Neural progenitor cell (in vitro differentiated cells): ENCODE measurements around the gene PRKAB2. TPM values are rescaled to one million over a fixed set of nuclear protein-coding genes. Genes with fewer than 3 reads are reported as not detected.

Experiments used
- DNase-seq: peaks from one replicate; pipeline ENCODE4 v3.0.0-alpha.2; 2016; ENCODE audit warnings: low spot score
- H2AFZ ChIP-seq: fragments of 200-600 bp; sonication (generic); replicated peaks from 2 replicates; pipeline ENCODE4 v1.6.1; 2016; ENCODE audit warnings: antibody characterized with exemption
- H3F3A ChIP-seq: fragments of 200-600 bp; sonication (generic); 2 replicates; pipeline ENCODE4 v1.6.1; 2016; ENCODE audit warnings: antibody characterized with exemption, low read depth
- H3K27ac ChIP-seq: fragments of 200-600 bp; sonication (generic); 2 replicates; pipeline ENCODE4 v1.5.1; 2016; ENCODE audit warnings: mild to moderate bottlenecking
- H3K27me3 ChIP-seq: fragments of 200-600 bp; sonication (generic); 2 replicates; pipeline ENCODE4 v1.6.1; 2016; ENCODE audit warnings: mild to moderate bottlenecking, moderate library complexity
- H3K36me3 ChIP-seq: fragments of 200-600 bp; sonication (generic); 2 replicates; pipeline ENCODE4 v1.5.1; 2016
- H3K4me1 ChIP-seq: fragments of 200-600 bp; sonication (generic); 2 replicates; pipeline ENCODE4 v1.6.1; 2016; ENCODE audit warnings: mixed run types
- H3K4me2 ChIP-seq: fragments of 200-600 bp; sonication (generic); 2 replicates; pipeline ENCODE4 v1.6.1; 2016
- H3K4me3 ChIP-seq: fragments of 200-600 bp; sonication (generic); 2 replicates; pipeline ENCODE4 v1.5.1; 2016
- H3K79me2 ChIP-seq: fragments of 200-600 bp; sonication (generic); 2 replicates; pipeline ENCODE4 v1.6.1; 2016; ENCODE audit warnings: low read depth
- H3K9ac ChIP-seq: fragments of 200-600 bp; sonication (generic); 2 replicates; pipeline ENCODE4 v1.6.1; 2016
- H3K9me3 ChIP-seq: fragments of 200-600 bp; sonication (generic); 2 replicates; pipeline ENCODE4 v1.5.1; 2016; ENCODE audit warnings: low read depth
- H4K20me1 ChIP-seq: fragments of 200-600 bp; sonication (generic); 2 replicates; pipeline ENCODE4 v1.6.1; 2016; ENCODE audit warnings: low read depth
- H3K27ac Mint-ChIP-seq: 3 replicates; pipeline ENCODE4 v1.8.0; 2021; ENCODE audit warnings: mixed read lengths
- H3K27me3 Mint-ChIP-seq: 2 replicates; pipeline ENCODE4 v1.8.0; 2022; ENCODE audit warnings: low read depth, mild to moderate bottlenecking, inconsistent platforms, moderate library complexity, mixed read lengths; ENCODE audit not compliant: insufficient read depth
- H3K36me3 Mint-ChIP-seq: 3 replicates; pipeline ENCODE4 v1.8.0; 2021; ENCODE audit warnings: mixed read lengths
- H3K4me1 Mint-ChIP-seq: 3 replicates; pipeline ENCODE4 v1.8.0; 2021; ENCODE audit warnings: mixed read lengths
- H3K4me3 Mint-ChIP-seq: 3 replicates; pipeline ENCODE4 v1.8.0; 2021; ENCODE audit warnings: mild to moderate bottlenecking, moderate library complexity, mixed read lengths
- H3K9me3 Mint-ChIP-seq: 3 replicates; pipeline ENCODE4 v1.8.0; 2020; ENCODE audit warnings: mixed read lengths
- EZH2 ChIP-seq: fragments of 200-600 bp; sonication (generic); IDR thresholded peaks from 2 replicates; pipeline ENCODE4 v1.6.1; 2017; ENCODE audit warnings: antibody characterized with exemption, mild to moderate bottlenecking, moderate library complexity
- EZH2phosphoT487 ChIP-seq: fragments of 200-600 bp; sonication (generic); IDR thresholded peaks from 2 replicates; pipeline ENCODE4 v1.6.1; 2017; ENCODE audit warnings: antibody characterized with exemption
- total RNA-seq: library from RNA; depleted of rRNA; stranded (reverse); fragments of >200 nt; gene quantifications from 2 replicates; pipeline ENCODE4 v1.2.3, GENCODE V29; 2015; ENCODE audit warnings: low replicate concordance
- TF ChIP-seq, protein P1 (sequence below): fragments of 200-600 bp; sonication (generic); IDR thresholded peaks from 2 replicates; pipeline ENCODE4 v1.5.1; 2017; ENCODE audit warnings: antibody characterized with exemption, mild to moderate bottlenecking

Gene PRKAB2
- total RNA-seq, 1 donor from 2014 or later, result 42.8 TPM

DNA sequence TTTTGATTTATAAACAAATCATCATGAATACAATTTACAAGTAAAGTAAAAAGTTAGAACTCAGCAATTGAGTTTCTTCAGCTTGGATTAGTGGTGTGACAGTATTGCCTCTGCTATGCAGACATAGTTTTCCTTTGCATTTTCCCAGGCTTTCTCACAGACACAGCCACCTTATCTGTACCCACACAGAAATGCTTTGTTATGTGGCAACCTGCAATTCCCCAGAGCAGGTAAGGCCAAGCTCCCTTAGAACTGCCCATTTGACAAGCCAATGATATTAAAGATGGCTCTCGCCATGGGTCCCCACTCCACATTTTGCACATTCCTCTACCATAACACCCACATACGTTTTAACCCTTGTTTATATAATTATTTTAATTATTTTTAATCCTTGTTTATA is 38.7 kb upstream of the PRKAB2 start:
- DNase-seq, result no peak
- Histone ChIP-seq H3K9me3 (no peaks in the 10 kb centered on the region), H3K27me3 (no peaks in the 10 kb centered on the region), H4K20me1 (no peaks in the 10 kb centered on the region), H3K79me2 (no peaks in the 10 kb centered on the region), H3K4me2 (no peak overlapping the region), H3K36me3 (no peaks in the 10 kb centered on the region), H3K4me1 (peaks cover 16% of the 10 kb centered on the region), H3K4me3 (no peak overlapping the region), H2AFZ (no peak overlapping the region), H3K9ac (no peak overlapping the region), H3K27ac (no peak overlapping the region), H3F3A (no peaks in the 10 kb centered on the region)
- no peaks in the 10 kb centered on the region for H3K9me3 Mint-ChIP-seq
- TF ChIP-seq EZH2 (no peak), EZH2phosphoT487 (no peak)
- TF ChIP-seq, protein P1, sequence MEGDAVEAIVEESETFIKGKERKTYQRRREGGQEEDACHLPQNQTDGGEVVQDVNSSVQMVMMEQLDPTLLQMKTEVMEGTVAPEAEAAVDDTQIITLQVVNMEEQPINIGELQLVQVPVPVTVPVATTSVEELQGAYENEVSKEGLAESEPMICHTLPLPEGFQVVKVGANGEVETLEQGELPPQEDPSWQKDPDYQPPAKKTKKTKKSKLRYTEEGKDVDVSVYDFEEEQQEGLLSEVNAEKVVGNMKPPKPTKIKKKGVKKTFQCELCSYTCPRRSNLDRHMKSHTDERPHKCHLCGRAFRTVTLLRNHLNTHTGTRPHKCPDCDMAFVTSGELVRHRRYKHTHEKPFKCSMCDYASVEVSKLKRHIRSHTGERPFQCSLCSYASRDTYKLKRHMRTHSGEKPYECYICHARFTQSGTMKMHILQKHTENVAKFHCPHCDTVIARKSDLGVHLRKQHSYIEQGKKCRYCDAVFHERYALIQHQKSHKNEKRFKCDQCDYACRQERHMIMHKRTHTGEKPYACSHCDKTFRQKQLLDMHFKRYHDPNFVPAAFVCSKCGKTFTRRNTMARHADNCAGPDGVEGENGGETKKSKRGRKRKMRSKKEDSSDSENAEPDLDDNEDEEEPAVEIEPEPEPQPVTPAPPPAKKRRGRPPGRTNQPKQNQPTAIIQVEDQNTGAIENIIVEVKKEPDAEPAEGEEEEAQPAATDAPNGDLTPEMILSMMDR, result no peak
- H3K4me1 Mint-ChIP-seq, result no peaks in the 10 kb centered on the region
- no peaks in the 10 kb centered on the region for H3K36me3 Mint-ChIP-seq
- no peak overlapping the region for H3K4me3 Mint-ChIP-seq
- no peak overlapping the region for H3K27ac Mint-ChIP-seq
- peaks cover 6% of the 10 kb centered on the region for H3K27me3 Mint-ChIP-seq

- Mint-ChIP-seq H3K27me3 (peaks cover 6% of the 10 kb centered on the region), H3K4me1 (no peaks in the 10 kb centered on the region), H3K27ac (no peak overlapping the region), H3K36me3 (no peaks in the 10 kb centered on the region), H3K4me3 (no peak overlapping the region), H3K9me3 (no peaks in the 10 kb centered on the region)
- Histone ChIP-seq H3F3A (no peaks in the 10 kb centered on the region), H3K27ac (no peak overlapping the region), H3K9me3 (no peaks in the 10 kb centered on the region), H3K4me3 (no peak overlapping the region), H3K4me2 (no peak overlapping the region), H3K9ac (no peak overlapping the region), H3K79me2 (no peaks in the 10 kb centered on the region), H2AFZ (no peak overlapping the region), H3K4me1 (peaks cover 16% of the 10 kb centered on the region), H3K27me3 (no peaks in the 10 kb centered on the region), H4K20me1 (no peaks in the 10 kb centered on the region), H3K36me3 (no peaks in the 10 kb centered on the region)
- DNase-seq, result no peak
- TF ChIP-seq, protein P1, result no peak
- no peak for TF ChIP-seq EZH2phosphoT487
These were observed 37.9 kb upstream of the PRKAB2 start for GRCh38 chr1:147209825-147210821.

DNA sequence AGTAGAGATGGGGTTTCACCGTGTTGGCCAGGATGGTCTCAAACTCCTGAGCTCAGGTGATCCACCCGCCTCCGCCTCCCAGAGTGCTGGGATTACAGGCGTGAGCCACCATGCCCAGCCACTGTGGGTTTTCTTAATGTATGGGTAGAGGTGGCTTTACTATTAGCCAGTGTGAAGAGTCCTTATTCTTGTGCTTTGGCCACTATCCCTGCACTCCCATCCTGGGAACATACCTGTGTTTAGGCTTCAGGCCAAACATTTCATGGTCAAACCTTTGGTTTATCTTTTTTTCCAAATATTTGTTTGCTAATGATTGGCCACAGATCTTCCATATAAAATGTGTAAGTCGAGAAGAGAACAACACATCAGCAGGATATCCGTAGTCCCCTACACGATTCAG is 36.3 kb upstream of the PRKAB2 start:
- Histone ChIP-seq H3K9ac (no peak overlapping the region), H3K4me2 (no peak overlapping the region), H2AFZ (no peak overlapping the region), H4K20me1 (no peaks in the 10 kb centered on the region), H3K27me3 (no peaks in the 10 kb centered on the region), H3K4me1 (peaks cover 16% of the 10 kb centered on the region), H3K27ac (no peak overlapping the region), H3K9me3 (no peaks in the 10 kb centered on the region), H3K4me3 (no peak overlapping the region), H3K36me3 (no peaks in the 10 kb centered on the region), H3K79me2 (no peaks in the 10 kb centered on the region), H3F3A (no peaks in the 10 kb centered on the region)
- Mint-ChIP-seq H3K27me3 (no peaks in the 10 kb centered on the region), H3K9me3 (no peaks in the 10 kb centered on the region), H3K36me3 (no peaks in the 10 kb centered on the region), H3K27ac (no peak overlapping the region), H3K4me3 (no peak overlapping the region), H3K4me1 (no peaks in the 10 kb centered on the region)
- DNase-seq, result no peak
- TF ChIP-seq, protein P1, result no peak
- TF ChIP-seq EZH2, result no peak
- TF ChIP-seq EZH2phosphoT487, result no peak
